Muscle of back (tissue), 11 donors: ENCODE data around the gene FOXL3. TPM values are rescaled to one million over a fixed set of nuclear protein-coding genes. Genes with fewer than 3 reads are reported as not detected.
A peak's percentile ranks its signal among the peaks of the same experiment; 100 is the strongest.
"Not testable (repeated sequence)": the region's sequence is repeated elsewhere in the genome, so short reads cannot be mapped to it uniquely, and the experiment has no call there.

Source experiments
- DNase-seq, 3 donors: peaks; one replicate each; pipeline versions ENCODE4 v3.0.0 to v3.0.0-alpha.2; 2013
- polyA plus RNA-seq, 10 donors: library from polyadenylated mRNA; unstranded; fragments of 120-200 nt; gene quantifications; one replicate each; pipeline ENCODE4 v1.2.1, GENCODE V29; 2013; ENCODE audit not compliant: insufficient read length in 10 of 10

Gene FOXL3
- polyA plus RNA-seq, 10 donors = not detected

DNA sequence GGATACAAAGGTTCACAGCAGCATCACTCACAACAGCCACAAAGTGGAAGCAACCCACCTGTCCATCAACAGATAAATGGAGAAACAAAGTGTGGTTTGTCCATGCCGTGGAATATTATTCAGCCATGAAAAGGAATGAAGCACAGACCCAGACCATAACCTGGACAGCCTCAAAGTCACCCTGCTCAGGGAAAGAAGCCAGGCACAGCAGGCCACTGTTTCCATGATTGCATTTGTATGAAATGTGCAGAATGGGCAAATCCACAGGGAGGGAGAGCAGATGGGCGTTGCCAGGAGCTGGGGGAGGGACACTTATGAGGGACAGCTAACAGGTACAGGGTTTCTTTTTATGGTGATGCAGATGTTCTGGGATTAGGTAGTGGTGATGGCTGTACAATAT lies 30.3 kb downstream of the FOXL3 start:
- no peak for DNase-seq

DNA sequence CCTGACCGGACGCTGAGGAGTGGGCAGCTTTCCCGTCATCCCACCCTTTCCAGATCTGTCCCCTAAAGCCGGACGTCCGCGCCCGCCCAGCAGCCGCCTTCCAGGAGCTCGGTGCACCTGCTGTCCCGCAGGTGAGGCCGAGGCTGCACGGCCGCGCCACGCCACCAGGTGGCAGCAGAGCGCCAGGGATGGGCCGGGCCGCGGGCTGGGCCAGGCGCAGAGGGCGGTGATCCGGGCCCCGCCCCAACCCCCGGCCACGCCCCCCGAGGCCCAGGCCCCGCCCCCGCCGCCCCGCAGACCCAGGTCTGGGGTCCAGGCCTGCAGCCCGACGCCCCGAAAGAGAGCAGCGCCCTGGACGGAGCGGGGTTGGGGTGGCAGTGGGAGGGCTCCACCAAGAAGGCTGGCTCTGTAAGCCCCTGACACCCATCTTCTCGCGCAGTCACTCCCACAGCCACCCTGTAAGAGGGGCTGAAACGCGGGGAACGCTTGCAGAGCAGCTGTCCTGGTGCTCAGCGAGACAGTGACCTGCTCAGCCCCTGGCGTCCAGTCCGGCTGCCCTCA lies 32.2 kb downstream of the FOXL3 start:
- DNase-seq = peak in 2 of 3 donors; percentile 58 to 65

DNA sequence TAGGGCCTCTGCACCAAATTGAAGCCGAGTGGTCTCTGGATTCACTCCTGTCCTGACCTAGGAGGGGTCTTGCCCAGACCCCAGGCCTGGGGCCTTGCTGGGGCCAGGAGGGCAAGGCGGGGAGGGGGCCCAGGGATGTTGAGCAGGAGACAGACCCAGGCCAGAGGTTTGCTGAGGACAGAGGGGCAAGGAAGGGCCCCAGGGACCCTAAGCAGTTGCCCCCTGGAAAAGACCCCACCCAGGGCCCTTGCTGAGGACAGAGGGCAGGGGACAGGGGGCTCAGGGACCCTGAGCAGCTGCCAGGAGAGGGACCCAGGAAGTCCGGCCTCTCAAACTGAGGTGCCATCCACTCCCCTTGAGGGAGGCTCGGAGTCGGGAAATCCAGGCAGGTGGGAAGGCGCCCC lies 32.7 kb downstream of the FOXL3 start:
- DNase-seq = no peak

DNA sequence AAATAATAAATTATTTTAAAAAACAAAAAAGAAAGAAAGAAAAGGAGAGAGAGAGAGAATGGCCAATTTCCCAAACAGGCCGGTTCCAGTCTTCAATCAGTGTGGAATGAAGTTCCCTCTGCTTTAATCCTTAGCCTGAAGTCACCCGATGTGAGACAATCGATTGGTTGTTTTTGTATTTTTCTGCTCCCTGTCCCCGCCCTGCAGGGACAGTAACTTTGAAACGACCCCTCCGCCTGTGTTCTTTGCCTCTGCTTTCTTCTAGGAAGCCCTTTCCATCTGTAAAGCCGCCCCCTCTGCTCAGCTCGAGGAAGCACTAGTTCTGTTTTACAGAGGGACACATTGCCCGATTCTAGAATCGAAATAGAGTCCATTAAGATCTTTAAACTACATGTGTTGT lies 33.4 kb downstream of the FOXL3 start:
- peak in 1 of 3 donors; percentile 42 for DNase-seq

DNA sequence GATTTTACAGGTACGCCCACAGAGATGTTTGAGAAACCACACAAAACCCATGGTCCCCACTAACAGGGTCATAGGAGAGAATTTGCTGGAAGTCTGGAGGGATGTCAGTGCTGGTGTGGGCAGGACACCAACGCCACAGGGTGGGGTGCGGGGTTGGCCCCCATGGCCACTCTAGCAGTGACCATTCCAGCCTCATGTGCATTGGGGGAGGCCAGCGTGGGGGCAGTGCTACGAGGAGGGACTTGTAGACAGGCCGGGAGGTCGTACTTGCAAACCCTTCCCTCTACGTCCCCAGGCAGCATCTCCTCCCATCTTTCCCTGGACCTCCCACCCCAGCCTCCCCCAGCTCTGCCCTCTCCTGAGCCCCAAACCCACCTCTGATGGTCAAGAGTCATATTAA lies 34.0 kb downstream of the FOXL3 start:
- no peak for DNase-seq

DNA sequence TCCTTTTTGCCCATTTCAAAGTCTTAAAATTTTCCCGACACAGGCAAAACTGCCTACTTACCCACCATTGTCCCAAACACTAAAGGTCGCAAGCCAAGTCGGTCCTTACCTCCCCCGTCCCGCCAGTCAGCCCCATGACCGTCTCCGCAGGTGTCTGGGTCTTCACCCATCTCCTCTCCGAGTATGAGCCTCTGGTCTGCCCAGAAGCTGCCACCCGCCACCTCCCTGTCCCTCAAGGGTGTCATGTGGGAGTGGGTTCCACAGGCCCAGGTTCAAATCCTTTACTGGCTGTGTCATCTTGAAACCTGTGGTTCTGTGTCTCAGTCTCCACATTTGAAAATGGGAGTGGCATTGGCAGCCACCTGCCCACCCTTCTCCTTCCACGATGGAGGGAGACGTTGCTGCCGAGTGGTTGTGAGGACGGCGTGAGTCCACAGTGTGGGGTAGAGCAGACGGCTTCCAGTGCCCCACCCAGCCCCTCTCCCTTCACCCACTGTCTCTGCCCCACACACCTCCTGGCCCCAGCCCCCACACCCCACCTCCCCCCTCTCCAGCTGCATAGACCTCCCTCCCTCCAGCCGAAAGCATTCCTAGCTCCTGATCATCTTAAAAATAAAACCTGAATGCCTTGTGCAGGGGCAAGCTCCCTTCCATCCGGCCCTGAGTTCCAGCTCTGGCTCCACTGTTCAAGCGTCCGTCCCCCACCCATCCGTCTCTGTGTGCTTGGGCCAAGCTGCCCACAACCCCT lies 35.3 kb downstream of the FOXL3 start:
- no peak for DNase-seq

DNA sequence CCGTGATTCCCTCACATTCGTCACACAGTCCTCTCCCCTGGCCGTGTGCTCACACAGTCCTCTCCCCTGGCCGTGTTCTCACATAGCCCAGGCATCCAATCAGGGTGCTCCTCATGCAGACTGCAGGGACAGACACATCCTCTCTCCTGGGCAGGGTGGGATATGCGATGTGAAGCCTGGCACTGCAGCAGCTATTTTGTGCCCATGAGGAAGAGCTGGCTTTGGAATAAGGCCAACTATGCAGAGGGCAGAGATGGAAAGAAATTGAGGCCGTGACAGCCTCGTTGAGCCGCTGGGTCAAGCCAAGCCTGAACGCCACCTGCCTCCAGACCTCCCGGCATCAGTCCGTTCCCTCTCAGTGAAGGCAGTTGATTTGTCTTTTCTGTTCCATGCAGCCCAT lies 35.8 kb downstream of the FOXL3 start:
- no peak for DNase-seq

DNA sequence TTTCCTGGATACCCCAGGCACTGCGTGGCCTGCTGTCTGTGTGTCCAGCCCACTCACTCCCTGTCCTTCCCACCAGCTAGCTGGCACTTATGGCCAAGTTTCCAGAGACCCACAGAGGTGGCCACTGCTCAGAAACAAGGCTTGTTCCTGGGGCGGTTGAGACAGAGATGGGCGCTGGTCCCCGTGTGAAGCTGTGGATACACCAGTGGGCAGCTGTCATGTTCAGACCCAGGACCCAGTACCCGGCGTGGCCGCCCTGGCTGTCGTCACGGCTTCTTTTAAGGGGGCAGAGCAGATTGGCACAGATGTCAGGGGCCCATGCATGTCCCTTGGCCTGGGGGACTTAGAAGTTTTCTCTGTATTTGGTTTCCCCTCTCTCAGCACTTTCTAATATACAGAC lies 36.3 kb downstream of the FOXL3 start:
- no peak for DNase-seq

DNA sequence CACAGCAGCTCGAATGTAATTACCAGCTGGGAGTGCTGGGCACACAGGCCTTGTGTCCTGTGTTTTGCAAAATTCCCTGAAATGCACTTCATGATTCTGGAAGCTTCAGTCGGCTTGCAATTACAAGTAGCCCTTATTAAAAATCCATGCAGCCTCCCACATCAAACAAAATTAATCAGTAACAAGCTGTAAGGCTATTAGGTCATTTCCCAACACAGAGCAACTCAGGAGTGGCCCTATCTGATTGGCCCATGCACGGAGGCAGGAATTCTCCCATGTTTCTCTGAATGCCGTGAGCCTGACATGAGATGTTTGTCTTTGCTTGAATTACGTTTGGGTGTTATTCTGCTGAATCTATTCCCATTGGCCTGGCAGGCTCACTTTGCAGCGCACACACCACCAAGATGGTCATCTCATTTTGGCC lies 36.9 kb downstream of the FOXL3 start:
- no peak for DNase-seq

DNA sequence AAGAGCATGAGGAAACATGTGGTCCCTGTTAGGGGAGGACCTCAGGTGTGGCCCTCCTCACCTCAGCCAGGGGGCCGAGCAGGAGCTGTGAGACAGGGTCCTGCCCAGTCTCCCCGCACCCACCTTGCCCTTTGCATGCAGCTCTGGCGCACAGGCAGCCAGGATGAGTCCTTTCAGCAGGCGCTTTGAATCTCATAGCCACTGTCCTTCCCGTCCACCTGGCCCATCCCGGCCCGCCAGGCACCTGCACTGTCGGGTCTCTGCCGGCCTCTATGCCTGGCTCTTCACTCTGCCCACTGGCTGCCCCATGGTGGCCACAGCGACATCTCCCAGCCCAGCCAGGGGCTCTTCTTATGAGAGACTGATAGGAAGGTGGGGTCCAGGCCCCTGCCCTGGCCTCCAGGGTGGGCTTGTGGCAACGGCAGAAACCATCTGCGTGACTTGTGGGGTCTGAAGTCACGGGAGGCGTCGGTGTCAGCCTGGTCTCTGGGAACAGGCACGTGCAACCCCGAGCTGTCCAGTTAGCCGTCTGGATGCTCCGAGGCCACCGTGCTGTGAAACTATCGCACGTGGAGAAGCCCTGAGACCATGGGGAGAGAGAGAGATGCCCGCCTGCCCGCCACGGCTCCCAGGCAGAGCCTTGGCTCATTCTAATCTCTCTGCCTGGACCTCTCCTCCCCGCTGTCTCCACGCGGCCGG lies 37.4 kb downstream of the FOXL3 start:
- DNase-seq = no peak

DNA sequence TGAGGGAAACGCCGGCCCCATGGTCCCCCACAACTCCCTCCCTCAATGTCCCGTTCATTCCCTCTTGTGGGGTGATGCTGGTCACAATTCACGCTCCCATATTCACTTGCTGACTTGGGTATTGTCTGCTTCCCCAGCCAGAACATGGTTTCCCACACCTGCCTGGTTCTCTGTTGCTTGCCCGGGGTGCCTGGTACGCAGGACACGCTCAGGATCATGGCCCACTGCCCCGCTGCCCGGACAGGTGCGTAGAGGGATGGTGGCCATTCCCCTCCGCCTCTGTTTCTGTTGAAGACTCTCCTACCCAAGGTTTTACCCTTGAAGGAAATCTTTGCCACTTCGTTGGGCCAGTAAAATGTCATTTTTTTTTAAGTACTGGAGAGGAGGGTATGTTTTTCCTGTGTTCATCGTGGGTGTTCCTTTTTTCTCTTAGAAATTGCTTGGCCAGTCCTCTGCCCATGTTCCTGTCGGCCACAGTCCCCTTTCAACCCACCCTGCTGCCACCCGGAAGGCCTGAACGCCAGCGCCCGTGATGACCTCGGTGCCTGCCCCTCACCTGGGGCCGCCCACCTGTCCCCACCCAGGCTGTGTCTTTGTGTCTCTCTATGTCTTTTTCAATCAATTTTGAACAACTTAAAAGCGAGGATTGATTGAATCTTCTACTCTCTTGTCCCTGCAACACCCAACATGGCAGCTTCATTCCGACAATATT lies 38.2 kb downstream of the FOXL3 start:
- DNase-seq = no peak

DNA sequence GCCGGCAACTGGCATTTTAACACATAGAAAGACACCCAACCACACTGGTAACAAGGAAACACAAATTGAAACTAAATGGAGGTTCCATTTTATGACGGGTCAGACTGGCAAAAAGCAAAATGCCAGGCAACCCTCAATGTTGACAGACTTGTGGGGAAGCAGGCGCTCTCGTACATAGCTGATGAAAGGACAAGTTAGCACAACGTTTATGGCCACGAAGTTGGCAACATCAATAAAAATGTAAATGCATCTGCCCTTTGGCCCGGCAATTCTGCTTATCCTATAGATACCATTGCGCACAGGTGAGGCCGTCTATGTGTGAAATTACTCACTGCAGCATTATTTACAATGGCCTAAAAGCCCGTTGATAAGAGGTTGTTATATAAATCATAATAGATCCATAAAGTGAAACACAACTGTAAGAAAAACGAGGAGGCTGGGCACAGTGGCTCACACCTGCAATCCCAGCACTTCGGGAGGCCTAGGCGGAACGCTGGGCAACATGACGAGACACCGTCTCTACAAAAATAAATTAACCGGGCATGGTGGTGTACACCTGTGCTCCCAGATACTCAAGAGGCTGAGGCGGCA lies 39.8 kb downstream of the FOXL3 start:
- no peak for DNase-seq

DNA sequence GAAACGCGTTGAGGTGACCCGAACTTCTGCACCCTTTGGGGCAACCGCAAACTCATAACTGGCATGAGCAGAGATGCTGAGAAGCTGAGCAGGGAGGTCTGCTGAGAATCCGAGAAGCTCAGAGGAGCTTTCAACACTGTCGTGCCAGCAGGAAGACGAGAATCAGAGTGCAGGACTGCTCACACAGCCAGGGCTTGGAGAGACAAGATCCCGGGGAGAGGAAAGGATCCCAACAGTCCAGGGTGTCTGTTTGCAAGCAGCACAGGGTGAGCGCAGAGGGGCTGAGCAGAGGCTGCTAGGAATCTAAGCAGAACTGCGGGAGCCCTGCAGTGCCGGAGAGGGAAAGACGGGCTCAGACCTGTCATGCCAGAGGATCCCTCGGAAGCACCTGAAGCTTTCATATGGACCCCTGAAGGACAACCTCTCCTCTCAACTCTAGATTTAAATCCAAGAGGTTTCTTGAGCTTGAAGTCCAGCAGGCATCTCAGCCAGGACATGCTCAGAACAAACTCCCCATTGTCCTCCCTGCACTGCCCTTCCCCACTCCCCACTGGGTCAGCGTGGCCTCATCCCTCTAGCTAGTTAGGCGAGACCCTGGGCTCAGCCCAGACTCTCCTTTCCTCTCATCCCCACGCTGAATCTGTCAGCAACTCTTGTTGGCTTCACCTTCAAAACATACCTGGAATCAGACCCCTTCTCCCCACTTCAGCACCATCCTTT lies 40.7 kb downstream of the FOXL3 start:
- no peak for DNase-seq

DNA sequence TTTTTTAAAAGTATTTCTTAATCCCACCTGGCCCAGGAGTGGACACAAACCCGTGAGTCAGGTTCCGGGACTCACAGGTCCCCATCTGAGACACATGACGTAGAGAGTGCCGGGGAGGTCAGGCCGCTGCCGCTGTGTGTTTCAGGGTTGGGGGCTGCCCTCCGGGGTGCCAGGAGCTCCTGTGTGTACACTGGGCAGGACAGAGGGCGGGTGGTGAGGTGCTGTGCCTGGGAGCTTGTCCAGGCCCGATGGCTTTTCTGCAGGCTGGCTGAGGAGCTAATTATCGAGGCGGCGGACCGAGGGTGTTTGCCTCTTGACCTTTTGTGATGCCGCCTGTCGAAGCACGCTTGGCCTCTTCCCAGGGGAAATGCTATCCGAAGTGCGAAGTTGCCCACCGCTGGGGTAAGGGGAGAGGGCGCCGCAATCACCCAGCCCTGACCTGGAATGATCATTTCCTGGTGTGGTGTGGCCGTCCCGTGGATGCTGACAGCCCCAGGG lies 42.1 kb downstream of the FOXL3 start:
- no peak for DNase-seq

DNA sequence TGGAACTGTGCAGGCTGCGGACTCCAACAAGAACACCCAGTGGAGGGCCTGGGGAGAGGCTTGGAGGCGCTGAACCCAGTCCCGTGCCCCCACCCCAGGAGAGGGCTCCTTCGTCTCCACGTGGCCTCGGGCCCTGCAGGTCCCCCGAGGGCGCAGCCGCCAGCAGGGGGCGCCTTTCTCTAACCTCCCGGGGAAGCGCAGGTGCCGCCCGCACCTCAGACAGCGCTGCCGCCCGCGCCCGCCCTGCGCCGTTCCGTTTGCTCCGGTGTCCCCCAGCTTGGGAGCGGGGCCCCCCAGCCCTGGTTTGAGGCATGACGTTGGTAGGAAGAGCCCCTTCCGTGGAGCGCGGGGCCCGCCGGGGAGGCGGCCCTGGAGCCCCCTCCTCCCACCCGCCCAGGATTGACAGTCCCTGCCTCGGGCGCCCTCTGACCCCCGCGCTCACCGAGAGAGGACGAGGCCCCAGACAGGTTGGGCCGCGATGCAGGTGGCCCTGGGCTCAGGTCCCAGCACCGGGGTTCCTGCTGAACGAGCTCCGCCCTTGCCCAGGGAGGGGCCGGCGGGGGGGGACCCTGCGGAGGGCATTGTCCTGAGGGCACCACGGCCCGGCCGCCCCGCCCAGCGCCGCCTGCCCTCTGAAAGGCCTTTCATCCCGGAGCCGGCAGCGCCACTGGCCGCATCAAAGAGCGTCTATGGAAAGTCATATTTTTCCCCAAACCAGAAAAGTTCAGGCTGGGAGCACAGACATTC lies 42.8 kb downstream of the FOXL3 start:
- DNase-seq = peak in 2 of 3 donors; percentile 77 to 79

DNA sequence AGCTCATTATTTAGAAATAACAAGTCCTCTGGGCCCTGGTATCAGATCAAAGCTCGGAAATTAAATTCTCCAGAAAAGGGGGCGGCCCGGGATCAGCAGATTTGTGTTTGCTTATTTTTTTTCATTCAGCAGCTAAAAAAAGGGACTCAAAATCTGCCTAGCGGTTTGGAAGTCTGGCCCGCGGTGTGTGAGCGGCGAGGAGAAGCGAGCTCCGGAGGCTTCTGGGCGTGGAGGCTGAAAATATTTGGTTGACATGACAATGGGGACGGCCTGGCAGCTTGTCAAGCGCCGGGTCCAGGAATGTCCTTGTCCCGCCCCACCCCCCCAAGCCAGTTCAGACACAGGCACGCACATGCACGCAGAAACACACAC lies 43.4 kb downstream of the FOXL3 start:
- DNase-seq = peak; percentile 73 to 90 (median 86)

DNA sequence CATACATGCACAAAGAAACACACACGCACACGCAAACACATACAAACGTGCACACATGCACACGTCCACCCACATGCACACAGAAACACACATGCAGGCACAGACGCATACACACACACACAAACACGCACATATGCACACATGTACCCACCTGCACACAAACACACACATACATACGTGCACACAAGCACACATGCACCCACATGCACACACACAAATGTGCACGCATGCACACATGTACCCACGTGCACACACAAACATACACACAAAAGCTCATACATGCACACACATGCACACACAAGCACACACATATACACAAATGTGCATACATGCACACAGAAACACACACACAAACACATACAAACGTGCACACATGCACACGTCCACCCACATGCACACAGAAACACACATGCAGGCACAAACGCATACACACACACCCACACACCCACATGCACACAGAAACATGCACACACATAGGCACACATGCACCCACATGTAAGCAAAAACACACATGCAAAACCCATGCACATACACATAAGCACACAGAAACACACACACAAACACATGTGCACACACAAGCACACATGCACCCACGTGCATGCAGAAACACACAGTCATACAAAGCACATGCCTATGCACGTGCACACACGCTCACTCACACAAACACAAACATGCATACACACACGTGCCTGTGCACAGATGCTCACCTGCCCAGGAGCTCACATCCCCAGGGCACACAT lies 44.8 kb downstream of the FOXL3 start:
- DNase-seq = no peak

DNA sequence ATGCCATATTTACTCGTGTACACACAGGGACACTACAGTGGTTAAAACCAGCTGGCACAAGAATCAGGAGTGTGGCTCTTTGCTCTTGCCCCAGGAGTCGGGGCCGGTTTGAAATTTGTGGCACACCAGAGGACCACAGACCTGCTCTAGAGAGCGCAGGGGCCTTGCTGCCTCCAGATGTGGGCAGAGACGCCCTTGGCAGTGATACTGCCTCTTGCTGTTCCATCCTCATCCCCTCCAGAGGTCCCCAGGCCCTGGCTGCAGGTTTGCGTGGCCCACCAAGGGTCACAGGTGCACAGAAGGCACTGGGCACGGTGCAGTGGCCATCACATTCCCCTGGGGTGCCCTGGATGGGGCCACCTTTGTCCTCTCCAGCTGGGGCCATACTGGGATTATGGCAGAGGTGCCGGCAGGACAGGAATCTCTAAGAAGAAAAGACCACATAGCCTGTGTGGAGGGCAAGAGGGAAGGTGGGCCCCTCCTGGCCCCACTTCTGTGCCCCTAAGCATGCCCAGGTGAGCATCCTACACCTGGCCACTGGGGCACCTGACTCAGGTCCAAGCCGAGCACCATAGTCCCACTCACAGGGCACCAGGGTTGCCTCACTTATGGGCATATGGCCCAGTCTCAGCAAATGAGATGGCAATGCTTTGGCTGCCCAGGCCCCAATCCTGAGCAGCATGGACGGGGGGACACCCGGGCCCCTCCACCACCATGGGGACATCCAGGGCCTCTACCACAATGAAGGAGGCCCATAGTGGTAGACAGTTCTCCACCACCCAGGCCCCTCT lies 45.6 kb downstream of the FOXL3 start:
- DNase-seq = no peak

DNA sequence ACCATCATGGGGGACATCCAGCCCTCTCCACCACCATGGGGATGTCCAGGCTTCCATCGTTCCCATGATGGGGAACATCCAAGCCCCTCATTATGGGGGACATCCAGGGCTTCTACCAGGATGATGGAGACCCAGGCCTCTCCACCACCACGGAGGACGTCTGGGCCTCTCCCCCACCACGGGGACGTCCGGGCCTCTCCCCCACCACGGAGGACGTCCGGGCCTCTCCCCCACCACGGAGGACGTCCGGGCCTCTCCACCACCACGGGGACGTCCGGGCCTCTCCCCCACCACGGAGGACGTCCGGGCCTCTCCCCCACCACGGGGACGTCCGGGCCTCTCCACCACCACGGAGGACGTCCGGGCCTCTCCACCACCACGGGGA lies 46.2 kb downstream of the FOXL3 start:
- DNase-seq = not testable (repeated sequence)
